LoVo (cell line): ENCODE measurements around the gene DCP1B.

ENCODE experiments used
- DNase-seq: peaks from one replicate; pipeline ENCODE4 v3.0.0-alpha.2; 2016; ENCODE audit warnings: low spot score

The DCP1B gene

DNA sequence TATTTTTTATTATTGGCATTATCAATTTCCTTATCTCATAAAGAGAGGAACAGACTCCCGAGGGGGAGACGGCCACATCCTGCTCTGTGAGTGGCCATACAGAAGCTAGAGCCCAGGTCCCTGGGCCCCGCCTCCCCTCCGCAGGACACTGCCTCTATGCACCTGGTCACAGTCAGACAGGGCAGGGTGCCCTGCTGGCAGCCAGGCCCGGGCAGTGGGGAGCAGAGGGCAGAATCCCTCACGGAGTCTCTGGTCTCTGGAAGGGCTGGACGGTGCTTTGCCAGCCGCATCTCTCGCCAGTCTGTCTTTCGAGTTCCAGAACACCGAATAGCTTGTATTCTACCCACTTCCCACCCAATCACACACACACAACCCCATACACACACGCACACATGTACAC lies 69.4 kb downstream of the DCP1B start:
- DNase-seq: no peak

DNA sequence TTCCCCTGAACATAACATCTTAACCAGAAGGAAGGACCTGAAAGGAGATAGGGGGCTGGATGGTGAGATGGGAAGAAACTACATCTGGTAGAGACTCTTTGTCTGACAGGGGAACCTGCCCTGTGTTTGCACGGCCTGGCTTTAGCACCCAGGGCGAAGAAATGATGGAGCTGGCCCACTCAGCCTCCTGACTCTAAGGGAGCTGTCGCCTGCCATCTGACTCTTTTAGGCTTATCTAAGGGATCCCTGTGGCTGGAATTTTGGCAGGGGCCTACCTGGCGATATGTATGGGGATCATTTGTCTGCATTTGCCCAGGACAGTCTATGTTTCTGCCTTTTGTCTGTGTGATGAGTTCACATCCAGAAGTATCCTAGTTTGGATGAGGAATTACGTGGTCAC lies 70.2 kb downstream of the DCP1B start:
- DNase-seq: no peak

DNA sequence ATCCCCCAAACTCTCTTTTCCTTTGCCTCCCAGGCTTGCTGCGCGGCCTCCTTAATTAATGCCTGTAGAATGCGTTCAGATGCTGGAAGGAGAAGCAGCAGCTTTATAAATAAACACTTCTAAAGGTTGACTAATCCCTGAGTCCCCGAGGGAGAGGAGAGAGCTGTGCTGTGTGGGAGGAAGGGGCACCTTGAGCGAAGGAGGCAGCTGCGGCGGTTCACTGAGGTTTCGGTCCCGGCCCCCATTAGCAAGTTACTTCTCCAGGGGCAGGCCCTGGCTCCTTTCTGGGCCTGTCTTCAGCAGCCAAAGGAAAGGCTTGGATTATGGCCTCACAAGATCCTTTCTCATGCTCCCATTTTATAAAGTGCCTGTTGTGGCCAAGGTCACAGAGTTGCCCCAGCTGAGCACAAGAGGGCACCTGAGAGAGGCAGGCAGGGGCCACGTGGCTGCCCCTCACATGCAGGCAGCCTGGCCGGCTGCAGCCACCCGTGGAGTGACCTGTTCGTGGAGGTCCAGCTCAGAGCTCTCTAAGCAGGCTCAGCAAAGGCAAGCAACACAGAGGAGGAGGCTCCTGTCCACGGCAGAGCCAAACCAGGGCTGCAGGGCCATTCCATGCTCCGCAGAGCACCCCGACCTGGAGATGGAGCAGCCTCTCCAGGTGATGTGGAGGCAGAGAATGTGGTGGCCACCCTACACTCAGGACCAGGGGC lies 70.8 kb downstream of the DCP1B start:
- no peak for DNase-seq

DNA sequence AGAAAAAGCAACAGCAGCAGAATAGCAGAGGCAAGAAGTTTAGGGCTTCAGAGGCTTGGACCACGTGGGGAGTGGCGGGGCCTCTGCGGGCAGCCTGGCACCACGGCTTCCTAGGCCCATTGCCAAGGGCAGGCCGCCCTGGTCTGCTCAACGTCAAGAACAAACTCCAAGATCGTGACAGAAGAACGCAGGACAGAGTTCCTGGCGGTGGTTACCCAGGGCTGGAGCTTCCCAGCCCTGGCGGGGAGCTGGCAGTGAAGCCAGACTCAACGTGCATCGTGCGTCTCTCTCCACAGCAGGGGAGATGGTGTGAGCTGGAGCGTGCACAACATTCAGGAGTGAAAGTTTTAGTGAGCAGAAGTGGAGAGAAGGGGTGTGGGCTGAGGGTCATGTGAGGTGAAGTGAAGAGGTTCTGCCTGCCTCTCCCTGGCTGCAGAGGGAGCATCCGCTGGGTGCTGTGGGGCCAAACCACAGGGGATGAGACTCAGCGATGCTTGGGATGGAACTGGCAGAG lies 71.9 kb downstream of the DCP1B start:
- no peak for DNase-seq

DNA sequence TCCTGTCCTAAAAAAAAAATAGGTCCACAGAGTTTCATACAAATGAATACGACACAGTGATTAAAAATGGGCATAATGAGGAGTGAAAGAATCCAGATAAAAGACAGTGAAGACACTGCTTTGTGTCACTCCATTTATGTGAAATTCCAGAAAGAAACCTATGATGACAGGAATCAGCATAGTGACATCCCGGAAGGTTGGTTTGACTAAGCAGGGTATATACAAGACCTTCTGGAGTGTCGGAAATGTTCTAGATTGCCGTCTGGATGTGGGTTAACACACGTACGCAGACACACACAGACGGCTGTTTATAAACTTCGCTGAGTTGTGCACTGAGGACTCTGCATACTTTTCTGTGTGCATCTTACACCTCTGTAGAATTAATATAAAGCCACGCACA lies 72.6 kb downstream of the DCP1B start:
- DNase-seq: no peak

DNA sequence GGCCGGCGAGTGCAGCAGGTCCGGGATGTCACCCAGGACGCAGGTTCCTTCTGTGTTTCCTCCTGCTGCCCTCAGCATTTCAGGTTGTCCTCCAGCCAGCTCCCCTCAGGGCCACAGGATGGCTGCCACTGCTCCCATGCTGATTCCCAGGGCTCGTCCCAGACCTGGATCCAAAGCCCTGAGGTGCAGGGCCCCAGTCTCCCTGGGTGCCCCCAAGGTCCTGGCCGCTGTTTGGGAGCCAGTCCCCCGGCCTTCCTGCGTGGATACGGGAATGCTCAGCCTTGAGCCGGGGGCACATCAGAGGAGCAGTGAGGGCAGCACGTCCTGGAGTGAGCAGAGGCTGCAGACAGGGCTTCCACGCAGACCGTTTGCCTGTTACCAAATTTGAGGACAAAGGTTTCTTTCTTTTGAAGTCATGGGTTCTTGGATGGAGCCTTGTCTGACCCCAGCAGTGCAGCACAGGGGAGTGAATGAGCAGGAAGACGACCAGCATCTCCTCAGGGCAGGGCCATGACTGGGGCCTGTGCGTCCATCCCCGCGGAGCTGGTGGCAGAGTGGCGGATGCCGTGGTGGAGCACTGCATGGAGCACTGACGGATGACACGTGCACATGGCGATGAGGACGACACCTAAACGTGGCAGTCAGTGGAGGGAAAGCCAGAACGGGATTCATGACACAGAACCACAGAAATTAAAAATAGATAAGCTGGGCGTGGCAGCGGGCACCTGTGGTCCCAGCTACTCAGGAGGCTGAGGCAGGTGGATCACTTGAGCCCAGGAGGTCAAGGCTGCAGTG lies 73.3 kb downstream of the DCP1B start:
- no peak for DNase-seq

DNA sequence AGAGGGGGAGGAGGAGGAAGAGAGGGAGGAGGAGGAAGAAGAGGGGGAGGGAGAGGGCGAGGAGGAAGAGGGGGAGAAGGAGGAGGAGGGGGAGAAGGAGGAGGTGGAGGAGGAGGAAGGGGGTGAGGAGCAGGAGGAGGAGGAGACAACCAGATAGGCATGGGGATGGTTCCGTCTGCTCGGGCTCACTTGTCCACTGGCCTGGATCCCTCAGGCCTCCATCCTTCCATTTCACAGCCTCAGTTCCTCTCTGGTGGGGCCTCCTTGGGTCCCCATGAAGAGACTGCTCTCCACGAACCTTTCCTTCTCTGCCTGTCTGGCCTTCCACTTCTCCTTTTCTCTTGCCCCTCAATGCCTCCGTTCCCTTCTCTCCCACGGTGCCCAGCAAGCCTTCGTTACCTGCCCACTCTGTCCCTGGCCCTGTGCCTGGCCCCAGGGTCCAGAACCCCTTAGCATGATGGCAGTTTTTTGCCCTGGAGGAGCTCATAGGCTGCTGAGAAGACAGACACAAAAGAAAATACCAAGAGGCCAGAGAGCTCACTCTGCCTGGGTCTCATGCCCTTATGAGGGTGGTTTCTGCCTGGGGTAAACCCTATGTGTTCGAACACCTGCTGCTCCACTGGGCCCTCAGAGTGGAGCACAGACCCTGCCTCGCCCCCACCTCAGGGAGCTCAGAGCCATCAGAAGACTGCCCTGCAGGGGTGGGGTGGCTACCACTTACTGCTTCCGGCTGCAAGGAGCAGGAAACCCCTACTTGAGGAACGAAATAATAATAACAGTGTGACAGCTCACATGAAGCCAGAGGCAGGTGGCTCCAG lies 74.1 kb downstream of the DCP1B start:
- DNase-seq: no peak

DNA sequence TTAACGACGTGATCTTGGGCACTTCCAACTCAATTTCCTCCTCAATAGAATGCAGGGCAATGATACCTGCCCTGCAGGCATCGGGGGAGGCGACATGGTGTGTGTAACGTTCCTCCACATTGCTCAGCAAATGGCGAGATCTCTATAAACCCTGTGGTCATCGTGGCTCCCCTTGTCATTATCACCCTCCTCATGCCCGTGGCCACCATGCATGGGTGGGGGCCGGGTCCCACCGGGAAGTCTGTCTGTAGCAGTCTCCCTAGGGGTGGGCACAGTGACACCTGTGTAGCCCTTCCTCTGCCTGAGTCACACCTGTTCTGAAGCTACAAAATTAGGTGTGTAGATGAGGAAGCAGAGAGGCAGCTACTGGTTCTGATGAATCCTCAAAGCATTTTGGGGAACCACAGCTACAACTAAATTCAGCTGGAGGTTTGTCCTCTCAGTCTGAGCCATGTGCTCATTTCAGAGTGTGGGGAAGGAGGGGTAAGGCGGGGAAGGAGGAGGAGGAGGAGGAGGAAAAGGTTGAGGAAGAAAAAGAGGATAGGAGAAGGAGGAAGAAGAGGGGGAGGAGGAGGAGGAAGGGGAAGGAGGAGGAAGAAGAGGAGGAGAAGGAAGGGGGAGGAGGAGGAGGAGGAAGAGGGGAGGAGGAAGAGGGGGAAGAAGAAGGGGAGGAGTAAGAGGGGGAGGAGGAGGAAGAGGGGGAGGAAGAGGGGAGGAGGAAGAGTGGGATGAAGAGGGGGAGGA lies 74.8 kb downstream of the DCP1B start:
- DNase-seq: no peak

DNA sequence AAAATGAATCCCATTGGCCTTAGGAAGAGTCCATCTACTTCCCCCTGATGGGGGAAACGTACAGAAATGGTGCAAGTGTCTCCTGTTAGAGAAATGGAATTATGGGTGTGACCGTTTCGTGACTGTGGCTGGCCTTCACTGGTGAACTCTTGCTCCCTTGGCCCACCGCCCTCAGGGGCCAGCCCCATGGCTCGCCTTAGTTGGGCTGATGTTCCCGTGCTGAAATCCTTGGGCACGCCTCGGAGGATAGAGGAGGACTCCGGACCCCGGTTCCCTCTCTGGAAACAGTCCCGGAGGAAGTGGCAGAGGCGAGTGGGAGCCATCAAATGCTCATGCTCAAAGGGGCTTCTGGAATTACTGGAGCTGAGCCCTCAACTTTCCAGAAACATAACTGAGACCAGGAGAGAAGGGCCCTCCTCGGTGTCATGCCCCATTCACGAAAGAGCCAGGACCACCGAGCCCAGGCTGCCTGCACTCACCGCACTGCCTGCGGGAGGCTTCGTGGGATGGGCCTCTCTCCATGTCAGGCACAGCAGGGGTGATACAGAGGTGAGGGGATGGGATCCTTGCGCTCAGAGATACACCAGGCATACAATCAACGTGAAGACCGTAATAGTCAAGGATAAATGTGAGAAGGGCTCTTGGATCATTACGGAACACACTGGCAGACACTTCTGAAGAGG lies 75.7 kb downstream of the DCP1B start:
- DNase-seq: no peak

DNA sequence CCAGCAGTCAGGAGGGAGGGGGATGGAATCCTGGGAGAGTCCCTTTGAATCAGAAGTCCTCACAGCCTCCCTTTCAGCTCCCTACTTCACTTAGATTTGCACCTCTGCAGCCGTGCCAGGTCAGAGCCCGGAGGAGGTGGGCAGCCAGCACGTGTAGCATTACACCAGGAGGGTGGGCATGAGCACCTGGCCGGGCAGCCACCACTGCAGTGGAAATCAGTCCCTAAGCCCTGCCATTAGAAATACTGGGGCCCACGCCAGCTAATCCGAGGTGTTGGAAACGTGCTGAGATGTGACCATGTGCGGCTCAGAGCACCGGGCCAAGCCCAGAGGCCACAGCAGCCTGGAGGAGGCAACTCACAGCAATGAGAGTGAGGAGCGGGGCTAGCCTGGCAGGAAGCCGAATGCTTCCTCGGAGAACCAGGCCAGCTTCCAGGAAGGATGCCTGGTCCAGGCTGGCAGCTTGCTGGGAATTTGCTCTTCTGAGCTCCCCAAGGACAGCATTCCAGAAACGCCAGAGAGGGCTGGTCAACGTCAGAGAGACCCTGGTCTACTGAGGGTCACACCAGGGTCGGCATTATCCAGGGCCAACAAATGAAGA lies 76.4 kb downstream of the DCP1B start:
- DNase-seq: no peak

DNA sequence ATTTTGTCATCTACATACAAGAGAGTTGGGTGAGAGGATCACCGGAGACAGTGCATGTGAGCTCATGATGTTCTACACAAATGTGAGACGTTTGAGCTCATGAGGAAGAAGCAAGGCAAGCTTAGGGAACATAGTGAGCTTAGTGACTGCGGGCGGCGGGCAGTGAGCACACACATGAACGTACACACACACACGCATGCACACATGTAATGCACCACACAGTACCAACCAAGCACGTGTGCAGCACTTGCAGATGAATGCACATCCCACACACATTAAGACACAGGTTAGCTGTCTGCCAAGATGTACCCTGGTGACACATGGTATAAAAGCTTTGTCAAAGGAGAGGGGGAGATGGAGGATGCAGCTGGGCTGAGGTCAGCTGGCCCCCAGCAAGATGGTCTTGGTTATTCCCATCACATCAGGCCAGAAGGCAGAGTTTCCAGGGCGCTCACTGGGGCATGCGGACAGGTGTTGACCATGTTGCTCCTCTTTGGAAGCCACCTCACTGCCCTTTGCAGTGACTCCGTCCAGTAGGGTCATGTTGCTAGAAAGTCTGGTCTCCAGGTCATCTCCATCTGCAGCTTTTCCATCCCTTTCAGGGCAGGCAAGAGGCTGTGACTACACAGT lies 77.1 kb downstream of the DCP1B start:
- no peak for DNase-seq

DNA sequence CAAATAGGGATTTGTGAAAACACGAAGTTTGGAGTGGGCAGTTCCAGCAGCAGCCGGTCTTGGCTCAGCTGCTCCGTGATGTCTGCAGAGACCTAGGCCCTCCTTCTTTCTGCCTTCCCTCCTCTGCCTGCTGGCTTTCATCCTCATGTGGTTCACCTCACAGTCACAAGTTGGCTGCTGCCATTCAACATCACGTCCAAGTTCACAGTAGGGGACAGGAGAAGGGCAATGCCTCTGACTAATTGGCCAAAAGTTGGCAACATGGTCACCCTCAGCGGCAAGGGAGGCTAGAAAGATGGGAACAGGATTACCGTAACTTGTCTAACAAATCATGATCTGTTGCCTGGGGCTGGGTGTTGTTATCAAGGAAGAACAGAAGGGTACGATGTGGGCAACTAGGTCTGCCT lies 78.0 kb downstream of the DCP1B start:
- DNase-seq: no peak

DNA sequence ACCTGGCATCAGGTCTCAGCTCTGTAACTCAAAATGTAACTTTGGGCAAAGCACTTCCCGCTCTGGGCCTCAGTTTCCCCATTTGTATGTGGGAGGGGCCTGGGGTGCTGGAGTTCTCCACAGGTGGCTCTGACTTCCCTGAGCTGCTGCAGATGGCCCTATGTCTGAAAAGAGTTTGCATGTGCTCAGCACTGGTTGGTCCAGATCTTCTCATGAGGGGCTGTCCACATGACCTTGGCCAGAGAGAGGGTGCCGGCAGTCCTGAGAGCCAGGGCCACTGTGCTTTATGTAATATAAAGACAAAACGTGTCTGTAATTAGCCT lies 78.6 kb downstream of the DCP1B start:
- no peak for DNase-seq

DNA sequence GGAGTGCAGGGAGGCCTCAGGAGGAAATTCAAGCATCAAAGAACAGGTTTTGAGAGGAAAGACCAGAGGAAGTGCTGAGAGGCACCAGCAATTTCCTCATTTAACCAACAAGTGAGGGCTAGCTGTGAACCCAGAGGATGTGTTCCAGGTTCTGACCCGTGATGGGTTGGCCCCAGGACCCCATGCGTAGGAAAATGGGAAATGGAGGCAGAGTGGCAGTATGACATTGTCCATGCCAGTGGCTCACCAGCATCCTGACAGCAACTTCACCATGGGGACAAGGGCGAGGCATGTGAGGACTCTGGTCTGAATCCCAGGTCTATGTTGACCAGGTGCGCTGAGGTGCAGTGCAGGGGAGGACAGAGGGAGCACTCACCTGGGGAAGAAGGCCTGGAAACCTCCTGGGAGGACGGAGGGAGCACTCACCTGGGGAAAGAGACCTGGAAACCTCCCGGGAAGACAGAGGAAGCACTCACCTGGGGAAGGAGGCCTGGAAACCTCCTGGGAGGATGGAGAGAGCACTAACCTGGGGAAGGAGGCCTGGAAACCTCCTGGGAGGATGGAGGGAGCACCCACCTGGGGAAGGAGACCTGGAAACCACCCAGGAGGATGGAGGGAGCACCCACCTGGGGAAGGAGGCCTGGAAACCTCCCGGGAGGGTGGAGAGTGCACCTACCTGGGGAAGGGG lies 79.1 kb downstream of the DCP1B start:
- DNase-seq: no peak

DNA sequence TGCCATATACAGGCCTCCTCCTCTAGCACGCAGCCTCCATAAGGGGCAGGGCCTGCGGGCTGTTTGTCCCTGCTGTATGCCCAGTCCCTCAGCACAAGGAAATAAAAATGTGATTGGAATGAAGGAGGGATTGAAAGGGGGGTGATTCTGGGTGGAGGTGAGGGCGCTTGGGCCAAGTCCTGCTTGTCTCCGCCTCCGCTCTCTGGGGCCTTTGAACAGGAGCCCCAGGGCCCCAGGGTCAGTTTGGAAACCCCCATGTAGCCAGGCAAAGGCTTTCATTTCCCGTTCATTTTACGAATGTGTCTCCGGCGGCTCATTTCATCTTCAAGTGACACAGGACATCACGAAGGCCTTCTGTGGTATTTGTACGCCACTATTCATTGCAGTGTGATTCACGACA lies 81.3 kb downstream of the DCP1B start:
- DNase-seq: no peak

DNA sequence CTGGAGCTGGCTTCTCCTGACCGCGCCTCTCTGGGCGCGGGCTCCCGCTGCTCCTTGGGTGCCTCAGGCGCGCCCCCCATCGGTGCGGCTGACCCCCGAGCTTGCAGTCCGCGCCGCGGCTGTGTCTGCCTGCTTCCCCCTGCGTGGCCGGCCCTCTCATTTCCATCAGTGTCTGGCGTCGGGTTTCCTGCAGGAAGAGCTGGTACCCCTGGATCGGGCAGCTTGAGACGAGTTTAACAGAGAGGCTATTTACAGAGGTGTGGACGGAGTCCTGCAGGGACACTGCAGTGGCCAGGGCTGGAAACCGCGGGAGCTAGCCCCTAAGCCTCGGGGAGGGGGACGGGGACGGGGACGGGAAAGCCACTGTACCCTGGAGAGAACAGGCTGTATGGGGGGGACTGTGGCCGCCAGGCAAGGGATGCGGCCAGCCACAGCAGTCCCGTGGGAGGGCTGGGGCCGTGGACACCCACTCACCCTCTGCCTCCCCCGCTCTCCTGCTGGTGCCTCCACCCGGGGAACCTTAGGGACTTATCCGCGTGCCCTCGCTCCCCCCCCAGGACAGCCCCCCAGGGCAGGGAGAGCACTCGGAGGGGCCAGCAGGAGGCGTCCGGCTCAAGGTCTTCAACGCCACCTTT lies 82.1 kb downstream of the DCP1B start:
- DNase-seq: no peak

DNA sequence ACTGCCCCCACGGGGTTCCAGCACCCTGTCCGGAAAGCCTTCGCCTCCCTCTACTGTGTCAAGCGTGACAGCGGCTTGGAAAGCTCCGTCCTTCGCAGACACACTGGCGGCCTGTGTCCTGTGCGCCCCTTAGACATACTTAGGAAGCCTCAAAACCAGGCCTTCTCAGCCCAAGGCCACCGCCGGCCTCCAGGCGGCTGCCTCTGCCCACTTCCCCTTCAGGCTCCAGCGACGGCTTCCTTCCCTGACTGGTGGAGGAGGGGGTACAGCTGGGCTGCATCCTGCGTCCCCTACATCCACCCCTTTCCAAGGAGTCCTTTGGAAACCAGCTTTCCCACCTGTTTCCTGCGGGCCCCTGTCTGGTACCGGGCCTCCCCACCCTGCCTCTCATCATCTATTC lies 83.3 kb downstream of the DCP1B start:
- DNase-seq: no peak

DNA sequence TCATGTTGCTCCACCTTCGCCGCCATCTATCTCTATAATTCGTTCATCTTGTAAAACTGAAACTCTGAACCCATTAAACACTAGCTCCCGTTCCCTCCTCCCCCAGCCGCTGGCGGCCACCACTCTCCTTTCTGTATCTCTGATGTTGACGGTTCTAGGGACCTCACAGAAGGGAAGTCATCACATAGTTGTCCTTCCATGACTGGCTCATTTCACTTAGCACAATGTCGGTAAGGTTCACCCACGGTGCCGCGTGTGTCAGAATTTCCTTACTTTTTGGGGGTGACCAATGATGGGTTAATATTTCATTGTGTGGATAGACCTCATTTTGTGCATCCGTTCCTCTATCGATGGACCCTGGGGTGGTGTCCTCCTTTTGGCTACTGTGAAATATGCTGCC lies 83.8 kb downstream of the DCP1B start:
- DNase-seq: no peak

DNA sequence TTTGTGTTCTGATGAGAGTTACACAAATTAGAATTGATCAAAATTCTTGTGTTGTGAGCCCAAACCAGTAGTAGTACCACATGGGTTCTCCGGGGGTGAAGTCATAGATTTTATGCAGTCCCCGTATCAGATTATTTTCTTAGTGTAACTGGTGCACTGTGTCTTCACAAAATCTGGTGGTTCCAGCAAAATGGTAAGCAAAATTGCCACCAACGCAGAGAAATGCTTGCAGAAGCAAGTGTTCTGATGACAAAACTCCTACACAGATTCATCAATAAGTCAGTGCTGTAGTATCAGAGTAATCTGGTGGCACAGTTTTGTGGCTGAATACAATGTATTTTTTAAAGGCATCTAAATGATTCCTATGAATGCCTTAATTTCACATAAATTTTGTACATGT lies 84.5 kb downstream of the DCP1B start:
- no peak for DNase-seq

DNA sequence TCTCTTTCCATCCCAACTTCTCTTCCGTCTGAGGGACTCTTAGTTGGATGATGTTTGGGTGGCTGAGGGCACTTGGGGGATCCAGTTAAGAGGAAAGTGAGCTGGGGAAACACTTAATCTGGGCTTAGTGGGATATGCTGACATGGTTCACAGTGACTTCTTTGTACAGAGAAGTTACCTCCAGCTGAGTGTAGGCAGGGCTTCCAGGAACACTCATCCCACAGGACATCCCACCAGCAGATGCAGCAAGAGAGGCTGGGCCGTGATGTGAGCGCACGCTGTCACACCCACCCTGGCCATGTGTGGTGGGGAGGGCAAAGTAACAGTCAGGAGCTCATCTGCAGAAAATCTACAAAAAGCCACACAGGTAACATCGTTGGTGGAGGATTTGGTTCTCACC lies 85.0 kb downstream of the DCP1B start:
- no peak for DNase-seq
